Measurements from ENCODE around the gene SPINT2.

DNA sequence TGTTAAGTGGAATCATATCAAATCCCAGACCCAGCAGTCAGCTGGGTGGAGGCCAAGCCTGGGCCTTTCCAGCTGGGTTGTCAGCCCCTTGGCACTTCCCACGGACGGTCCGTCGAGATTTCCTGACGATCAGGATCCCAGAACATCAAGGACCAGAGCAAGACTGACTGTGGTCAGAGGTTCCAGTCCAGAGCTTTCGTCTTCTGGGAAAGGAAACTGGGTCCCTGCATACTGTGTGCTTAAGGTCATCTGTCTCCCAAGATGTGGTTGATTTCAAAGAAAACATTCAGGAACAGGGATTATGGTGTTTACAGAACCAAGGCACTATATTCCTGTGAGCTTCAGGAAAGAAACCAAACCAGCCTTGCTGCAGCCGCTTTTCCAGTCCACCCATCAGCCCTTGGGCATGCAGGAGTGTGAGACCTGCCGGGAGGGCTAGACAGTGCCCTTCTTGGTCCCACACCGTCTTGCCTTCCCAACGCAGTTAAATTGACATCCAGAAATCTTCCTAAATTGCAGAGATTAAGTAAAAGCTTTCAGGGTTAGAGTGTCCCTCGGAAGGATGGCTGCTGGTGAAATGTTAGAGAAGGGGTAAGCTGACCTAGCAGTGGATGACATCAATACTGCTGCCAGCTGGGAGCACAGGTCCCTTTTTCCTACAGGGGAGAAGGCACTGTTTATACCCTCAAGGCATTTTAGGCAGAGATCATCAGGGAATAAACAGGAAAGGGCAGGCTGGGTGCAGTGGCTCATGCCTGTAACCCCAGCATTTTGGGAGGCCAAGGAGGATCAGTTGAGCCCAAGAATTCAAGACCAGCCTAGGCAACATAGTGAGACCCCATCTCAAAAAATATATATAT lies 34.7 kb downstream of the SPINT2 start:
- TF ChIP-seq, protein P1, sequence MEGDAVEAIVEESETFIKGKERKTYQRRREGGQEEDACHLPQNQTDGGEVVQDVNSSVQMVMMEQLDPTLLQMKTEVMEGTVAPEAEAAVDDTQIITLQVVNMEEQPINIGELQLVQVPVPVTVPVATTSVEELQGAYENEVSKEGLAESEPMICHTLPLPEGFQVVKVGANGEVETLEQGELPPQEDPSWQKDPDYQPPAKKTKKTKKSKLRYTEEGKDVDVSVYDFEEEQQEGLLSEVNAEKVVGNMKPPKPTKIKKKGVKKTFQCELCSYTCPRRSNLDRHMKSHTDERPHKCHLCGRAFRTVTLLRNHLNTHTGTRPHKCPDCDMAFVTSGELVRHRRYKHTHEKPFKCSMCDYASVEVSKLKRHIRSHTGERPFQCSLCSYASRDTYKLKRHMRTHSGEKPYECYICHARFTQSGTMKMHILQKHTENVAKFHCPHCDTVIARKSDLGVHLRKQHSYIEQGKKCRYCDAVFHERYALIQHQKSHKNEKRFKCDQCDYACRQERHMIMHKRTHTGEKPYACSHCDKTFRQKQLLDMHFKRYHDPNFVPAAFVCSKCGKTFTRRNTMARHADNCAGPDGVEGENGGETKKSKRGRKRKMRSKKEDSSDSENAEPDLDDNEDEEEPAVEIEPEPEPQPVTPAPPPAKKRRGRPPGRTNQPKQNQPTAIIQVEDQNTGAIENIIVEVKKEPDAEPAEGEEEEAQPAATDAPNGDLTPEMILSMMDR (IDR thresholded peaks at IDR 0.05): no peak
- no peak for TF ChIP-seq POLR2A (IDR thresholded peaks at IDR 0.05)

Data from Peyer's patch (tissue), 4 donors.